ENCODE results near the gene OMP.

DNA sequence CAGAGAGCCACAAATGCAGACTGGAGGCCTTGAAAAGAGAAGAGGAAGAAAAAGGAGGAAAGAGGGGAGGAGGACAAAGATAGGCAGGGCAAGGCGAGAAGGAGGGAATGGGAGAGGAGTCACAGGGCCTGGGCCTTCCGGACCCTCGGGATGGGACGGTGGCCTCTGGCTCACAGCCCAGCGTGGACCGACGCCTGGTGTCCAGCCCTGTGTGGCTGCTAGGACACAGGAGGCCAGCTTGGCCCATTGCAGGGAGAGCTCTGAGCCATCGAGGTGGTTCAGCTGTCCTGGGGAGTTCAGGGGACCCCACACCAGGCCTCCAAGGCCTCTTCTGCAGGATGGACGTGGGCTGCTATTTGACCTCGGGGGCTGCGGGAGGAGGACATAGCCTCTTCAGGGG is 34.8 kb downstream of the OMP start:
- TF ChIP-seq CTCF (IDR thresholded peaks at IDR 0.05): no peak
- TF ChIP-seq POLR2A (IDR thresholded peaks at IDR 0.05): no peak

Data from body of pancreas (tissue), 4 donors.